Motor neuron (in vitro differentiated cells): Measurements from ENCODE around the gene SFXN4. TPM values are rescaled to one million over a fixed set of nuclear protein-coding genes. Genes with fewer than 3 reads are reported as not detected.
A peak's percentile ranks its signal among the peaks of the same experiment; 100 is the strongest.
"Not testable (repeated sequence)": the region's sequence is repeated elsewhere in the genome, so short reads cannot be mapped to it uniquely, and the experiment has no call there.

Source experiments
- ATAC-seq, 8 experiments: fragments of 200-7000 bp; cut with Tn5 transposase; replicated peaks in 6 of 8; 2 replicates each; pipeline ENCODE4 v1.8.0; 2021; ENCODE audit warnings: mild to moderate bottlenecking in 8 of 8, moderate library complexity in 8 of 8
- H3K27ac ChIP-seq, 2 donors: fragments of 250-450 bp; sonication (Bioruptor Pico); 2 replicates each; pipeline ENCODE4 v1.9.0; 2021; ENCODE audit warnings: antibody characterized with exemption in 2 of 2, mild to moderate bottlenecking in 2 of 2, moderate library complexity in 1 of 2
- H3K4me1 ChIP-seq, 2 donors: fragments of 250-450 bp; sonication (Bioruptor Pico); replicated peaks in 1 of 2; 2 replicates each; pipeline ENCODE4 v1.6.1; 2021; ENCODE audit warnings: antibody characterized with exemption in 2 of 2, mild to moderate bottlenecking in 2 of 2, moderate library complexity in 1 of 2
- H3K4me3 ChIP-seq, 5 donors: fragments of 250-450 bp; sonication (Bioruptor Pico); 2 replicates each; pipeline ENCODE4 v1.9.0; 2021; ENCODE audit warnings: antibody characterized with exemption in 5 of 5, mild to moderate bottlenecking in 5 of 5, moderate library complexity in 4 of 5
- WGBS, 10 experiments: fragments of 450-650 bp; shearing (Covaris generic); methylation state at CpG; one replicate each; pipeline ENCODE4 v1.0.0; 2022; 5-methylcytosine and 5-hydroxymethylcytosine counted together
- in situ Hi-C, 9 experiments: fragments of 400-800 bp; cut with MboI; loops; one replicate each; pipeline ENCODE4 v1.15.0; 2021; ENCODE audit warnings: low sequenced_read_pairs in 9 of 9, low pct_unique_long_range_greater_than_20kb in 2 of 9; ENCODE audit not compliant: unreplicated experiment in 9 of 9
- total RNA-seq, 8 experiments: library from RNA; unstranded; fragments of 300-600 nt; gene quantifications; 2 replicates each; pipeline versions ENCODE4 v1.2.3 to v1.2.4, GENCODE V29; 2022

SFXN4 gene
- total RNA-seq, 8 experiments from 2014 or later = 10.9 to 57.0 (median 21.8) TPM

DNA sequence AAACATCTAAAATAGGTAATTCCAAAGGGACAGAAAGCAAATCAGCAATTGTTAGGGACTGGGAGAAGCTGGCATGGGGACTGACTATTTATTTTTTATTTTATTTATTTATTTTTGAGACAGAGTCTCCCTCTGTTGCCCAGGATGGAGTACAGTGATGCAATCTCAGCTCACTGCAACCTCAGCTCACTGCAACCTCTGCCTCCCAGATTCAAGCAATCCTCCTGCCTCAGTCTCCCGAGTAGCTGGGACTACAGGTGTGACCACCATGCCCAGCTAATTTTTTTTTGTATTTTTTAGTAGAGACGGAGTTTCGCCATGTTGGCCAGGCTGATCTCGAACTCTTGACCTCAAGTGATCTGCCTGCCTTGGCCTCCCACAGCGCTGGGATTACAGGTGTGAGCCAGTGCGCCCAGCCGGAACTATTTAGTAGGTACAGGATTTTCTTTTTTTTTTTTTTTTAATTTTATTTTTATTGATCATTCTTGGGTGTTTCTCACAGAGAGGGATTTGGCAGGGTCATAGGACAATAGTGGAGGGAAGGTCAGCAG lies 15.4 kb upstream of the SFXN4 start:
- H3K4me1 ChIP-seq, H3K27ac ChIP-seq, ATAC-seq, H3K4me3 ChIP-seq: not testable (repeated sequence)
- in situ Hi-C loops = loop anchor here in 3 of 9 experiments (25.0 kb wide), 2 partner anchors 231 to 681 kb away; partner anchors contain the start of gene MCMBP (in 2 of the 3)
- WGBS, 10 experiments = 84 to 100% (median 100%) methylated on average over 1 to 6 of the region's 7 CpGs; no CpG with 5 or more reads in 3 of the 10 experiments

DNA sequence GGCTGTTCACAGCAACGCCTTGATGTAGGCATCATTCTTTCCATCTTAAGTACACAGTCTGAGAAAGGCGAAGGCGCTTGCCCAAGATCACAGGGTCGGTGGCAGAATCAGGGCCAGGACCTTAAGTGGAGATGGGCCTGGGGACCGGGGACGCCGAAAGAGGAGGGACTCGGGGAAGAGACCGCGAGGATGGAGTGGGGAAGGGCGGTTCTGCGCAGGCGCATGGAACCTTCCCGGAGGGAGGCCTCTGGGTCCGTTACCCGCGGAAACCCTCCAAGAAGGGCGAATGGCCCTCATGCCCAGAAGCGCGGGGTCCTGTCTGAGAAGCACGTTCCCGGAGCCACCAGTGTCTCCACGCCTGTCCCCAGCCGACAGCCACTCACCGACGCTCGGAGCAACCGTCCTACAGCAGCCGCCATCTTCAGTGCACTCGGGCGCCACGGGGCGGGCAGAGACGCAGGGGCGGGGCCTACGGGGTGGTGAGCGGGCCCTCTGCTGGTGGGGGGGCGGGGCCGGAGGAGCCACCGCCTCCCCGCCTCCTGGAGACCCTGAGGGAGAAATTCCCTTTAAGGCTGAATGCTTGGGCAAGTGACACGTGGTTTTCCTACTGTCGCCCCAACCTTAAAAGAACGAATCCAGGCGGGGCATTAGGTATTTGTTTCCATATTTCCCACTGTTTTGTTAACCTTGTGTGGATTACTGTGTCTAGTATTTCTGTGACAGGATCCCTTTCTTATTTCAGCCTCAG lies 13.0 kb upstream of the SFXN4 start, which contains the start of gene PRDX3:
PRDX3 (minus strand) TSS at position 441 of the 748 bp plus-strand sequence; CDS start at position 419, 22 bp downstream.
- Histone ChIP-seq H3K4me1 (peaks cover 6 to 7% of the 10 kb centered on the region in 2 donors), H3K27ac (peak within 1 kb of the TSS; percentile 97 to 99), H3K4me3 (peak within 1 kb of the TSS; percentile 83 to 100 (median 98))
- peak; percentile 95 to 98 (median 96) for ATAC-seq
- 0 to 3% (median 0%) methylated on average over 3 to 8 of the region's 45 CpGs; no CpG with 5 or more reads in 4 of the 10 experiments for WGBS, 10 experiments
- in situ Hi-C loops = loop anchor here in 3 of 9 experiments (25.0 kb wide), 2 partner anchors 234 to 684 kb away; partner anchors contain the start of gene MCMBP (in 2 of the 3)

DNA sequence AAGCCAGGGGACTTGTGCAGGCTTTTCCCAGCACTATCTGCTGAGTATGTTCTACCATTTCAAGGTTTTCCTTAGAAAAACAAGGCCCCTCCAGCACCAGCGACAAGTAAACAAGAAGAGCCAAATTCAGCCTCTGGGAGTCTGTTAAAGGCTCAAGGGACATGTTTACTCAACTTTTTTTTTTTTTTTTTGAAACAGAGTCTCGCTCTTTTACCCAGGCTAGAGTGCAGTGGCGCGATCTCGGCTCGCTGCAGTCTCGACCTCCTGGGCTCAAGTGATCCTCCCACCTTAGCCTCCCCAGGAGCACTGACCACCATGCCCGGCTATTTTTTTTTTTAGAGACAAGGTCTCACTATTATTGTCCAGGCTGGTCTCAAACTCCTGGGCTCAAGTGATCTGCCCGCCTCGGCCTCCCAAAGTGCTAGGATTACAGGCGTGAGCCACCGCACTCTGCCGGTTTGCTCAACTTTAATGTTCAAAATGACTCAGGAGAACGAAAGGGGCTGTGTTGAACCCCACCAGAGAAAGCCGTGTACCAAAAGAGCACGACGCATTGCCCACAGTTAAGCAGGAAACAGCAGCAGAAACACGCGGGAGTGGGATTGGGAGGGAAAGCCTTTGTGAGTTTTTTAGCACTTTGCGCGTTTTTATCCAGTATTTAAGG lies 12.3 kb upstream of the SFXN4 start:
- H3K4me1 ChIP-seq = peaks cover 6 to 7% of the 10 kb centered on the region in 2 donors
- peak overlapping the region; percentile 83 to 100 (median 98) for H3K4me3 ChIP-seq
- ATAC-seq = peak in 4 of 8 experiments; percentile 4 to 11 (median 6)
- WGBS, 10 experiments = 0 to 43% (median 7%) methylated on average over 1 to 19 of the region's 21 CpGs
- in situ Hi-C loops = loop anchor here in 3 of 9 experiments (25.0 kb wide), 2 partner anchors 234 to 684 kb away; partner anchors contain the start of gene MCMBP (in 2 of the 3)
- peak overlapping the region; percentile 97 to 99 for H3K27ac ChIP-seq

DNA sequence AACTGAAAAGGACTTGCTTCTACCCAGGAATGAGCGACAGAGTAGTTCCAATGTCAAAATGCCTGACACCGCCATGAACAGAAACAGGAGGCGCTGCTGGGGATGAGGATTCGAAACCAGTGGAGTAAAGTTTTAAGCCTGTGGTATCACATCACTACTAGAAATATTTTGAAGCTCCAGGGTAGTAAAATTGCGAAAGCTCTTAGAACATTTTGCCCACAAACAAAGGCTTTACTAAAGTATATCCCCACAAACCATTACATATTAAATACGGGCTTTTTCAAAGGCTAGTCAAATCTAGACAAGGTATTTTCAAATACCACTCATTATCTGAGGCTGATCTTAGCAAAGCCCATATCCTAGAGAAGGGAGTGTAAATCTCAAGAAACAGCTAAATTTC lies 10.7 kb upstream of the SFXN4 start:
- in situ Hi-C loops = loop anchor here in 3 of 9 experiments (25.0 kb wide), 2 partner anchors 236 to 686 kb away; partner anchors contain the start of gene MCMBP (in 2 of the 3)
- no peak for ATAC-seq
- Histone ChIP-seq H3K4me3 (no peak overlapping the region), H3K4me1 (peaks cover 6 to 7% of the 10 kb centered on the region in 2 donors), H3K27ac (no peak overlapping the region)
- 89 to 100% (median 100%) methylated on average over 1 to 6 of the region's 6 CpGs for WGBS, 10 experiments

DNA sequence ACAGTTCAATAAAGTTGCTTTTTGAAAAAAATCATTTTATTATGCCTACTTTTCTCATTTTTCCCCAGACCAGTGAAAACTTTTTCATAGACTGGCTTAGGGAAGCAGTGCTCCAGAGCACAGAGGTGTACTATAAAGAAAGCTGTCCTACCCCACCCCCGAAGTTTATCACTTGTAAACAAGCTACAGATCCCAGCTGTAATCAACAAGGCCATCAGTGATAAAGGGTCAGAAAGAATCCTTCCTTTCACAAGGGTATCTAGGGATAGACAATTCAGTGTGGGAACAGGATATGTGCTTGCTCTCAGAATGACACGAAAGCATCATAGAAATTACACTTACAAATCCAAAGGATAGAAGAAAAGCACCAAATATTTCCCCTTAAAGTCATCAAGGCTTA lies 8.6 kb upstream of the SFXN4 start:
- WGBS, 10 experiments = 71 to 100% (median 80%) methylated on average over 1 to 2 of the region's 2 CpGs; no CpG with 5 or more reads in 5 of the 10 experiments
- in situ Hi-C loops = no loop called here

DNA sequence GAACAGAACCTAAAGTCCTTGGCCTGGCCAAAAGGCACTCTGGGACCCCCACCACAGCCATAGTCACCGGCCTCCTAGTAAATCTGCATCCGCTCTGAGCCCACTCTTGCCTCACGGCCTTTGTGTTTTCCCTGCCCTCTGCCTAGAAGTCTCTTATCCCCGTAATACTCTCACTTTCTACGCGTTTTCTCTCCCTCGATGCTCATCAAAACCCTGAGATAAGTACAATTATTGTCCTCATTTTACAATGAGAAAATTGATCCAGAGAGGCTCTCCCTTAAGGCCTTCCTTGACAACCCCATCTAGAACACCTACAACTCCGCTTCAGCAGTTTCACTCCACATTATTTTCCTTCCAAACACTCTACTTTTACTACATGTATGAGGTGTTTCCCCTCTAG lies 1.5 kb upstream of the SFXN4 start:
- Histone ChIP-seq H3K27ac (no peak overlapping the region), H3K4me1 (peaks cover 10 to 11% of the 10 kb centered on the region in 2 donors), H3K4me3 (no peak overlapping the region)
- 40 to 100% (median 81%) methylated on average over 2 to 8 of the region's 8 CpGs; no CpG with 5 or more reads in 1 of the 10 experiments for WGBS, 10 experiments
- ATAC-seq = no peak
- in situ Hi-C loops = no loop called here

More for the DNA sequence above, 8.6 kb upstream of the SFXN4 start:
- H3K4me3 ChIP-seq = no peak overlapping the region
- no peak for ATAC-seq
- peaks cover 1 to 5% of the 10 kb centered on the region in 2 donors for H3K4me1 ChIP-seq
- H3K27ac ChIP-seq = no peak overlapping the region

DNA sequence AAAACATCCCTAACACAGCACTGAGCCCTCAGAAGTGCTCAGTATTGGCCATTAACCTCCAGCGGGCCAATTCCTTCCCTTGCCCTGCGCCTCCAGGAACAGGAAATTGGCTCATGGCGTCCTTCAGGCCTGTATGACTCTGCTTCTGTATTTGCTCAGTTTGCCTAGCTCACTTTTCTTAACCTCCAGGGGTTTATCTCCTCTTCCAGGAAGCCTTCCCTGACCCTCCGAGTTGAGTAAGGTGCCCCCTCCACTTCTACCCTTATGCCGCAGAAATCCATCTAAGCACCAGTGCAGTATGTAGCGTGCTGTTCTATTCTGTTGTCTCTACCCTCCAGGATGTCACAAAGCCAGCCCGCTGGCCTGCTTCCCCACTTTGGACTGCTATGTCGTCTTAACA lies 1.1 kb upstream of the SFXN4 start:
- H3K4me1 ChIP-seq = peaks cover 14 to 15% of the 10 kb centered on the region in 2 donors
- H3K4me3 ChIP-seq = no peak overlapping the region
- WGBS, 10 experiments = 40 to 100% (median 95%) methylated on average over 1 to 4 of the region's 8 CpGs; no CpG with 5 or more reads in 2 of the 10 experiments
- ATAC-seq = no peak
- in situ Hi-C loops = no loop called here
- no peak overlapping the region for H3K27ac ChIP-seq

DNA sequence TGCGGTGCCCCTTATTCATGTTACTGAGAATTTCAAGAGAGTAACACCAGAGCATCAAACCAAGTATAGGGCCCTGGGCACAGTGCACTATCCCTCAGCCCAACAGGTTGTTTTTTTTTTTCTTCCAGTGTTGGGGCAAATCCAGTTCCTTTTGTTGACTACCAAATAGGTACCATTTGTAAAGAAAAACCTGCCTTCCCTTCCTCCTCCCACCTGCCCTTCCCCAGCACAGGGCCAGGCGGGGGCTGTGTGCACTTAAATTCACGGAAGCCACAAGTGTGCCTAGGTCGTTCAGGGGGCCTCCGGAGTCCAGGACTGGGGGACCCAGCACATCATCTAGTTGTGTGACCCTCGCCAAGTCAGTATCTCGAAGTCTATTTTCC lies 595 bp upstream of the SFXN4 start:
- peaks cover 19 to 20% of the 10 kb centered on the region in 2 donors for H3K4me1 ChIP-seq
- H3K4me3 ChIP-seq = peak overlapping the region; percentile 47 to 72 (median 56)
- ATAC-seq = no peak
- 0 to 100% (median 87%) methylated on average over 1 to 4 of the region's 7 CpGs; no CpG with 5 or more reads in 6 of the 10 experiments for WGBS, 10 experiments
- in situ Hi-C loops = no loop called here
- H3K27ac ChIP-seq = peak overlapping the region in 1 of 2 donors; percentile 80

DNA sequence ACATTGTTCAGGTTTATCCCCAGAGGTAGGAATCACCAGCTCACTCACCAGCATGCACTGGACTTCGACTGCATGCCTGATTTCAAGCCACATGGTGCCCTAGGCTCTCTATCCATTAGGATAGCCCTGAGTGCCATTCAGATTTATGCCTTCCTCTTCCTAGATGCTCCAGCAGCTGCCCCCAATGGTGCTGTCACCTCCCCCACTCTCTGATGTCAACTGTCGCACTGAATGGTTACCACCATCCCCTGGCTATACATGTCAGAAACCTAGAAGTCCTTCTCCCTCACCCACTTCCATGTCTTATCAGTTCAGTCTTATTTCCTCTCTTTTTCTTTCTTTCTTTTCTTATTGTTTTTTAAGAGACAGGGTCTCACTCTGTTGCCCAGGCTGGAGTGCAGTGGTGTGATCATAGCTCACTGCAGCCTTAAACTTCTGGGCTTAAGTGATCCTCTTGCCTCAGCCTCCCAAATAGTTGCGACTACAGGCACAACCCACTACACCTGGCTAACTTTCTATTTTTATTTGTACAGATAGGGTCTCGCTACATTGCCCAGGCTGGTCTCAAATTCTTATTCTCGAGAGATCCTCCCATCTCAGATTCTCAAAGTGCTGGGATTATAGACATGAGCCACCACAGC lies 2.9 kb downstream of the SFXN4 start:
- in situ Hi-C loops = no loop called here
- H3K4me3 ChIP-seq = no peak overlapping the region
- H3K4me1 ChIP-seq = peaks cover 21% of the 10 kb centered on the region in 2 donors
- no peak for ATAC-seq
- WGBS, 10 experiments = 89 to 100% (median 93%) methylated on average over 1 to 5 of the region's 5 CpGs
- no peak overlapping the region for H3K27ac ChIP-seq

DNA sequence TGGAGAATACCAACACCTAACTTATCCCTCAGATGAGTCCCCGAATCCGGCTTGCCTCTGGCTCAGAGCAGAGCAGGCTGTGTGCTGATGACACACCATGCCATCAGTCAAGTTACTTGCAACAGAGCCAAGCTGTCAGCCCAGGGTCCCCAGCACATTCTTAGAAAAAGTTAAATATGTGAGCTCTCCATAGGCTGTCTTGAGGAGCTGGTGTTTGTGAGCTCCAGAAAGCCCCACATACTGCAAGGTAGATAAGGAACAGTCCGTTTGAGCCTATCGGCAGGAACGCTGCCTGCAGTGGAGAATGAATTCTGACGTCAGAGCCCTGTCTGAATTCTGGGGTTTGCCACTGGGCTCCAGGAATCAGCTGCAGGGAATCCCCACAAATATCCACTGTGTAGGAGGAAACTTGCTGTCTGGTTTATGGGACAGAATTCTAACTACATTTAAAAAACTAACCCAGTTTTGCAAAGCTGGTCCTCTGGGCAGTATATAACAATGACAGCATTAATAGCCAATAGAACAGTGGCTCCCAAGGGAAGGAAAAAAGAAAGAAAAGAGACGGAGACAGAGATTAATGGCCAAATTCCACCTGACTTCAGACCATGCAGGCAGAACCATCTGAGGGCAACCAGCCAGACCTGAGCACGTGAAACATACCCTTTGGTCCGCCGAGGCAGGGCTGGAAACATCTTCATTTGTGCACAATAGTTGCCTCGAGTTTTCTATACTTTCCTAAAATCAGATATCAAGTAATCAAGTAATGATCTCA lies 3.6 kb downstream of the SFXN4 start:
- peaks cover 21% of the 10 kb centered on the region in 2 donors for H3K4me1 ChIP-seq
- H3K27ac ChIP-seq = peak overlapping the region; percentile 0 to 30
- ATAC-seq = peak in 5 of 8 experiments; percentile 49 to 60 (median 56)
- in situ Hi-C loops = no loop called here
- 0 to 66% (median 52%) methylated on average over 1 to 8 of the region's 11 CpGs; no CpG with 5 or more reads in 1 of the 10 experiments for WGBS, 10 experiments
- peak overlapping the region in 1 of 5 donors; percentile 0 for H3K4me3 ChIP-seq

DNA sequence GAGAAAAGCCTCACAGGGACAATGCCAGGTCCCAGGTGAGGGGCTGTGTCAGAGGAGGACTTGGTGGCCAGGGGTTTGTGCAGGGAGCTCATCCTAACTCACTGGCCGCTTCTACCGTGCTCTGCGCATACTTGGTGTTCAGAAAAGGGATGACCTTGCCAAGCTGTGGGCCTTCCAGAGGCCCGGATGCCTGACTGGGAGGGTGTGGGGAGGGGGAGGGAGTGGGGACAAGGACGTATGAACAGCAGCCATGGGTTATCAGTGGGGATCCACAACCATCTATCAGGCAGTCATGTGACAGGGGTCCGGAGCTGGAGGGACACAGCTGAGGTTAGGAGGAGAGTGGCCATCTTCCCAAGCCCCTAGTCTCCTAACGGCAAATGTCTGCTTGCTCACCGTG lies 6.2 kb downstream of the SFXN4 start:
- no peak overlapping the region for H3K27ac ChIP-seq
- H3K4me3 ChIP-seq = no peak overlapping the region
- in situ Hi-C loops = no loop called here
- ATAC-seq = no peak
- H3K4me1 ChIP-seq = peaks cover 15 to 18% of the 10 kb centered on the region in 2 donors
- WGBS, 10 experiments = 100% methylated on average over 1 to 2 of the region's 8 CpGs; no CpG with 5 or more reads in 7 of the 10 experiments

DNA sequence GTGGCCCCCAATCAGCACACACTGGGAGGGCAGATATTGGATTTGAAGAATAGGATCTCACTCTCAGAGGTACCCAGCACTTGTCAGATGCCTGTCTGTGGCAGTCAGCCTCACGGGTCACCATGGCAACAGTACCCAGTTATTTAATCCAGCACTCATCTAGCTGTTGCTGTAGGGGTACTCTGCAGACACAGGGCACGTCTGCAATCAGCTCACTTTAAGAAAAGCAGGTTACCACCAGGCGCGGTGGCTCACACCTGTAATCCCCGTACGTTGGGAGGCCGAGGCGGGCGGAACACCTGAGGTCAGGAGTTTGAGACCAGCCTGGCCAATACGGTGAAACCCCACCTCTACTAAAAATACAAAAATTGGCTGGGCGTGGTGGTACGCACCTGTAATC lies 11.9 kb downstream of the SFXN4 start:
- no peak for ATAC-seq
- H3K4me1 ChIP-seq = no peaks in the 10 kb centered on the region
- WGBS, 10 experiments = 67 to 100% (median 97%) methylated on average over 1 to 9 of the region's 12 CpGs; no CpG with 5 or more reads in 5 of the 10 experiments
- no peak overlapping the region for H3K4me3 ChIP-seq
- in situ Hi-C loops = no loop called here
- no peak overlapping the region for H3K27ac ChIP-seq
